HepG2 (cell line): Measurements from ENCODE around the gene DSE. TPM values are rescaled to one million over a fixed set of nuclear protein-coding genes. Genes with fewer than 3 reads are reported as not detected.

Experiments
- ATAC-seq: fragments of 200-7000 bp; cut with Tn5 transposase; 3 replicates; pipeline ENCODE4 v1.9.1; 2020; ENCODE audit warnings: mild to moderate bottlenecking, moderate library complexity
- BruUV-seq: library from RNA; stranded (reverse); fragments of 400-500 nt; replicated peaks from 2 replicates; lab custom pipeline; 2021; lab: Mats Ljungman, UMichigan
- CTCF ChIA-PET: fragments of 300-600 bp; formaldehyde crosslinking; extraction: SDS; loops from one replicate; lab custom pipeline; 2021; ENCODE audit warnings: low total read pairs, inconsistent platforms, low intra/inter-chr PET ratio; lab: Yijun Ruan, JAX
- POLR2A ChIA-PET: fragments of 350-600 bp; sonication (Branson Sonifier 250); formaldehyde crosslinking; loops from one replicate; lab custom pipeline; 2020; ENCODE audit warnings: antibody characterized with exemption, inconsistent platforms; lab: Yijun Ruan, JAX
- DNase-seq: peaks from one replicate; pipeline ENCODE4 v3.0.0-alpha.2; 2015; ENCODE audit warnings: low spot score
- FAIRE-seq: peaks from 3 replicates; lab custom pipeline; 2011; peaks lifted over from hg19 to GRCh38; lab: Jason Lieb, UNC
- H2AFZ ChIP-seq: one replicate; pipeline ENCODE4 v1.6.1; 2011; ENCODE audit warnings: low read length, inconsistent platforms
- H3K27ac ChIP-seq: fragments of 300-600 bp; 3 replicates; pipeline ENCODE4 v1.8.0; 2011; ENCODE audit warnings: mixed run types, mild to moderate bottlenecking, mixed read lengths, low read length, inconsistent platforms; ENCODE audit not compliant: insufficient read depth; ENCODE audit errors: extremely low read length
- H3K27me3 ChIP-seq, 2 experiments: fragments of 200-600 bp in 1 of 2; 2 replicates in 1 of 2; 3 replicates in 1 of 2; pipeline versions ENCODE4 v1.6.0 to v1.8.0; 2011; ENCODE audit warnings: low read length in 2 of 2, mild to moderate bottlenecking in 2 of 2, moderate library complexity in 2 of 2, inconsistent platforms in 1 of 2; ENCODE audit not compliant: insufficient read depth in 2 of 2, control insufficient read depth in 1 of 2
- H3K36me3 ChIP-seq, 2 experiments: fragments of 200-600 bp in 1 of 2; replicated peaks in 1 of 2; 2 replicates in 1 of 2; 3 replicates in 1 of 2; pipeline versions ENCODE4 v1.5.1 to v1.8.0; 2011; ENCODE audit warnings: low read length in 2 of 2, inconsistent platforms in 1 of 2; ENCODE audit not compliant: insufficient read depth in 2 of 2, control insufficient read depth in 1 of 2
- H3K4me1 ChIP-seq: 2 replicates; pipeline ENCODE4 v1.5.1; 2012; ENCODE audit warnings: low read length, inconsistent platforms; ENCODE audit not compliant: insufficient read depth
- H3K4me2 ChIP-seq: 2 replicates; pipeline ENCODE4 v1.6.0; 2011; ENCODE audit warnings: low read depth, low read length, inconsistent platforms
- H3K4me3 ChIP-seq, 3 experiments: fragments of 200-600 bp in 1 of 3; sonication (generic), shearing (Covaris generic) in 1 of 3; replicated peaks in 1 of 3; 2 replicates each; pipeline ENCODE4 v1.5.1; 2011 to 2016; ENCODE audit warnings: low read length in 3 of 3, inconsistent platforms in 2 of 3, low read depth in 2 of 3, mild to moderate bottlenecking in 2 of 3, control low read depth in 1 of 3, mixed read lengths in 1 of 3; ENCODE audit not compliant: insufficient read depth in 1 of 3
- H3K79me2 ChIP-seq: one replicate; pipeline ENCODE4 v1.6.1; 2011; ENCODE audit warnings: low read length, inconsistent platforms; ENCODE audit not compliant: insufficient read depth
- H3K9ac ChIP-seq: 2 replicates; pipeline ENCODE4 v1.6.0; 2011; ENCODE audit warnings: mild to moderate bottlenecking, low read depth, low read length, inconsistent platforms; ENCODE audit not compliant: insufficient read depth
- H3K9me3 ChIP-seq: 2 replicates; pipeline ENCODE4 v1.5.1; 2012; ENCODE audit warnings: mild to moderate bottlenecking, low read length
- H4K20me1 ChIP-seq: 2 replicates; pipeline ENCODE4 v1.6.0; 2011; ENCODE audit warnings: inconsistent platforms, mild to moderate bottlenecking, low read length, moderate library complexity; ENCODE audit not compliant: insufficient read depth
- FOSL1 ChIP-seq: sonication (generic); formaldehyde crosslinking; IDR thresholded peaks from 2 replicates; pipeline ENCODE4 v1.9.0; 2021; ENCODE audit warnings: missing genetic modification reagents, borderline replicate concordance
- KDM5B ChIP-seq: sonication (generic); formaldehyde crosslinking; IDR thresholded peaks from 2 replicates; pipeline ENCODE4 v1.4.0; 2020; ENCODE audit warnings: missing genetic modification reagents, mild to moderate bottlenecking, borderline replicate concordance
- RXRB ChIP-seq: IDR thresholded peaks from 2 replicates; pipeline ENCODE4 v1.6.1; 2016; ENCODE audit warnings: borderline replicate concordance, missing genetic modification reagents, missing compliant biosample characterization
- TRIM24 ChIP-seq: sonication (generic); formaldehyde crosslinking; IDR thresholded peaks from 2 replicates; pipeline ENCODE4 v1.8.0; 2022; ENCODE audit warnings: mild to moderate bottlenecking, missing genetic modification reagents
- ZBTB7B ChIP-seq: sonication (generic); formaldehyde crosslinking; IDR thresholded peaks from 2 replicates; pipeline ENCODE4 v1.4.0; 2020; ENCODE audit warnings: missing genetic modification reagents
- ZFP36L1 ChIP-seq: sonication (generic); formaldehyde crosslinking; IDR thresholded peaks from 2 replicates; pipeline ENCODE4 v1.8.0; 2022; ENCODE audit warnings: mild to moderate bottlenecking, missing genetic modification reagents, moderate library complexity
- ZFYVE20 ChIP-seq: sonication (generic); formaldehyde crosslinking; IDR thresholded peaks from 2 replicates; pipeline ENCODE4 v1.8.0; 2023; ENCODE audit warnings: low read depth, mild to moderate bottlenecking, moderate library complexity, missing genetic modification reagents, borderline replicate concordance
- ZNF337 ChIP-seq: sonication (generic); formaldehyde crosslinking; IDR thresholded peaks from 2 replicates; pipeline ENCODE4 v1.5.1; 2020; ENCODE audit warnings: missing genetic modification reagents, low read depth, mild to moderate bottlenecking, borderline replicate concordance
- ZNF678 ChIP-seq: sonication (generic); formaldehyde crosslinking; IDR thresholded peaks from 2 replicates; pipeline ENCODE4 v1.4.0; 2020; ENCODE audit warnings: mild to moderate bottlenecking, missing genetic modification reagents
- WGBS: methylation state at CpG from one replicate; pipeline ENCODE4 v1.1.6; 2017; ENCODE audit warnings: low lambda C conversion rate; 5-methylcytosine and 5-hydroxymethylcytosine counted together
- in situ Hi-C: cut with HindIII; loops from 2 replicates; pipeline ENCODE4 v1.10.0; 2017; ENCODE audit warnings: low pct_unique_long_range_greater_than_20kb; ENCODE audit not compliant: extremely low pct_ligation_motif_present
- intact Hi-C: fragments of 100-400 bp; cut with micrococcal nuclease; formaldehyde crosslinking; loops from one replicate; pipeline ENCODE4 v1.10.0; 2022; ENCODE audit not compliant: unreplicated experiment
- polyA plus RNA-seq, 8 experiments: library from polyadenylated mRNA; depleted of rRNA in 3 of 8; stranded (reverse) in 7 of 8; unstranded in 1 of 8; fragments of >200 nt; fragmentation: Illumina TruSeq in 4 of 8; extraction: Trizol in 4 of 8; gene quantifications; 2 replicates each; pipeline versions ENCODE4 v1.2.1 to v1.2.3, GENCODE V29; 2011 to 2016; ENCODE audit warnings: low read depth in 4 of 8, missing spikeins in 1 of 8, mixed read lengths in 1 of 8; ENCODE audit not compliant: insufficient read depth in 1 of 8
- total RNA-seq, 5 experiments: library from RNA; depleted of rRNA; stranded (reverse); fragments of >200 nt; fragmentation: Illumina TruSeq; extraction: Trizol; gene quantifications; 2 replicates each; pipeline ENCODE4 v1.2.3, GENCODE V29; 2016; ENCODE audit warnings: low read depth in 1 of 5
- TF ChIP-seq, protein P1 (sequence below): sonication (generic); IDR thresholded peaks from 2 replicates; pipeline ENCODE4 v1.6.1; 2016; ENCODE audit warnings: low read depth, borderline replicate concordance
- TF ChIP-seq, protein P2 (sequence below): sonication (generic); formaldehyde crosslinking; IDR thresholded peaks from 2 replicates; pipeline ENCODE4 v1.8.0; 2022; ENCODE audit warnings: missing genetic modification reagents, mild to moderate bottlenecking, moderate library complexity, borderline replicate concordance

The DSE gene
- total and polyA plus RNA-seq, 2 of the 13 experiments (the other 11 are each of a cell fraction or from before 2014, with no cell fraction given): 2.6 to 4.6 TPM

GRCh38 chr6:116403205-116403604 is 32.5 kb downstream of the DSE start:
- TF ChIP-seq ZNF337 (CRISPR knock-in tag): no peak
- TF ChIP-seq, protein P1, sequence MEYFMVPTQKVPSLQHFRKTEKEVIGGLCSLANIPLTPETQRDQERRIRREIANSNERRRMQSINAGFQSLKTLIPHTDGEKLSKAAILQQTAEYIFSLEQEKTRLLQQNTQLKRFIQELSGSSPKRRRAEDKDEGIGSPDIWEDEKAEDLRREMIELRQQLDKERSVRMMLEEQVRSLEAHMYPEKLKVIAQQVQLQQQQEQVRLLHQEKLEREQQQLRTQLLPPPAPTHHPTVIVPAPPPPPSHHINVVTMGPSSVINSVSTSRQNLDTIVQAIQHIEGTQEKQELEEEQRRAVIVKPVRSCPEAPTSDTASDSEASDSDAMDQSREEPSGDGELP: no peak
- no peak for TF ChIP-seq ZFP36L1 (CRISPR knock-in tag)
- no peak for TF ChIP-seq ZNF678 (CRISPR knock-in tag)
- TF ChIP-seq RXRB: no peak
- no peak for TF ChIP-seq ZBTB7B (CRISPR knock-in tag)
- H2AFZ ChIP-seq: no peak overlapping the region
- H3K9ac ChIP-seq: no peak overlapping the region
- no peak overlapping the region for H3K4me2 ChIP-seq
- H4K20me1 ChIP-seq: no peaks in the 10 kb centered on the region
- DNase-seq: no peak
- ChIA-PET POLR2A (no interaction called here), CTCF (no interaction called here)
- no peaks in the 10 kb centered on the region for H3K36me3 ChIP-seq
- no peaks in the 10 kb centered on the region for H3K9me3 ChIP-seq
- H3K79me2 ChIP-seq: no peaks in the 10 kb centered on the region
- H3K27me3 ChIP-seq: peaks cover 1 to 11% of the 10 kb centered on the region in 2 experiments; a peak in 1 of 5 replicates
- no peak for FAIRE-seq
- intact Hi-C loops: no loop called here
- H3K27ac ChIP-seq: no peak overlapping the region
- peaks cover 5% of the 10 kb centered on the region for H3K4me1 ChIP-seq
- ATAC-seq: no peak
- WGBS: 0% methylated on average over 1 of the region's 1 CpG
- no TSS peak for BruUV-seq
- in situ Hi-C loops: no loop called here
- H3K4me3 ChIP-seq: no peak overlapping the region

GRCh38 chr6:116404696-116405095 is 33.9 kb downstream of the DSE start:
- H2AFZ ChIP-seq: no peak overlapping the region
- H3K9ac ChIP-seq: no peak overlapping the region
- 35% methylated on average over 3 of the region's 3 CpGs for WGBS
- H3K4me3 ChIP-seq: no peak overlapping the region
- H3K27ac ChIP-seq: no peak overlapping the region
- no peaks in the 10 kb centered on the region for H3K9me3 ChIP-seq
- no TSS peak for BruUV-seq
- no peak for DNase-seq
- no peak for TF ChIP-seq ZFYVE20 (CRISPR knock-in tag)
- no peak for TF ChIP-seq KDM5B
- TF ChIP-seq, protein P2, sequence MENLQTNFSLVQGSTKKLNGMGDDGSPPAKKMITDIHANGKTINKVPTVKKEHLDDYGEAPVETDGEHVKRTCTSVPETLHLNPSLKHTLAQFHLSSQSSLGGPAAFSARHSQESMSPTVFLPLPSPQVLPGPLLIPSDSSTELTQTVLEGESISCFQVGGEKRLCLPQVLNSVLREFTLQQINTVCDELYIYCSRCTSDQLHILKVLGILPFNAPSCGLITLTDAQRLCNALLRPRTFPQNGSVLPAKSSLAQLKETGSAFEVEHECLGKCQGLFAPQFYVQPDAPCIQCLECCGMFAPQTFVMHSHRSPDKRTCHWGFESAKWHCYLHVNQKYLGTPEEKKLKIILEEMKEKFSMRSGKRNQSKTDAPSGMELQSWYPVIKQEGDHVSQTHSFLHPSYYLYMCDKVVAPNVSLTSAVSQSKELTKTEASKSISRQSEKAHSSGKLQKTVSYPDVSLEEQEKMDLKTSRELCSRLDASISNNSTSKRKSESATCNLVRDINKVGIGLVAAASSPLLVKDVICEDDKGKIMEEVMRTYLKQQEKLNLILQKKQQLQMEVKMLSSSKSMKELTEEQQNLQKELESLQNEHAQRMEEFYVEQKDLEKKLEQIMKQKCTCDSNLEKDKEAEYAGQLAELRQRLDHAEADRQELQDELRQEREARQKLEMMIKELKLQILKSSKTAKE (CRISPR knock-in tag): no peak
- TF ChIP-seq TRIM24 (CRISPR knock-in tag): no peak
- TF ChIP-seq FOSL1 (CRISPR knock-in tag): no peak
- TF ChIP-seq, all 625 proteins: peak for 0
- FAIRE-seq: no peak
- no peaks in the 10 kb centered on the region for H3K36me3 ChIP-seq
- H3K4me1 ChIP-seq: no peaks in the 10 kb centered on the region
- H4K20me1 ChIP-seq: no peaks in the 10 kb centered on the region
- H3K79me2 ChIP-seq: no peaks in the 10 kb centered on the region
- no peak for ATAC-seq
- peaks cover 1 to 11% of the 10 kb centered on the region in 2 experiments; a peak in 1 of 5 replicates for H3K27me3 ChIP-seq
- in situ Hi-C loops (no loop called here), intact Hi-C loops (no loop called here)
- ChIA-PET POLR2A (no interaction called here), CTCF (no interaction called here)
- no peak overlapping the region for H3K4me2 ChIP-seq
